Measurements from ENCODE around the gene INO80B. TPM values are rescaled to one million over a fixed set of nuclear protein-coding genes. Genes with fewer than 3 reads are reported as not detected.

INO80B gene
- total and polyA plus RNA-seq, 9 of the 15 experiments (the other 6 are each of a cell fraction or from before 2014, with no cell fraction given): 0.41 to 22.6 (median 9.0) TPM

- TF ChIP-seq, protein P1, sequence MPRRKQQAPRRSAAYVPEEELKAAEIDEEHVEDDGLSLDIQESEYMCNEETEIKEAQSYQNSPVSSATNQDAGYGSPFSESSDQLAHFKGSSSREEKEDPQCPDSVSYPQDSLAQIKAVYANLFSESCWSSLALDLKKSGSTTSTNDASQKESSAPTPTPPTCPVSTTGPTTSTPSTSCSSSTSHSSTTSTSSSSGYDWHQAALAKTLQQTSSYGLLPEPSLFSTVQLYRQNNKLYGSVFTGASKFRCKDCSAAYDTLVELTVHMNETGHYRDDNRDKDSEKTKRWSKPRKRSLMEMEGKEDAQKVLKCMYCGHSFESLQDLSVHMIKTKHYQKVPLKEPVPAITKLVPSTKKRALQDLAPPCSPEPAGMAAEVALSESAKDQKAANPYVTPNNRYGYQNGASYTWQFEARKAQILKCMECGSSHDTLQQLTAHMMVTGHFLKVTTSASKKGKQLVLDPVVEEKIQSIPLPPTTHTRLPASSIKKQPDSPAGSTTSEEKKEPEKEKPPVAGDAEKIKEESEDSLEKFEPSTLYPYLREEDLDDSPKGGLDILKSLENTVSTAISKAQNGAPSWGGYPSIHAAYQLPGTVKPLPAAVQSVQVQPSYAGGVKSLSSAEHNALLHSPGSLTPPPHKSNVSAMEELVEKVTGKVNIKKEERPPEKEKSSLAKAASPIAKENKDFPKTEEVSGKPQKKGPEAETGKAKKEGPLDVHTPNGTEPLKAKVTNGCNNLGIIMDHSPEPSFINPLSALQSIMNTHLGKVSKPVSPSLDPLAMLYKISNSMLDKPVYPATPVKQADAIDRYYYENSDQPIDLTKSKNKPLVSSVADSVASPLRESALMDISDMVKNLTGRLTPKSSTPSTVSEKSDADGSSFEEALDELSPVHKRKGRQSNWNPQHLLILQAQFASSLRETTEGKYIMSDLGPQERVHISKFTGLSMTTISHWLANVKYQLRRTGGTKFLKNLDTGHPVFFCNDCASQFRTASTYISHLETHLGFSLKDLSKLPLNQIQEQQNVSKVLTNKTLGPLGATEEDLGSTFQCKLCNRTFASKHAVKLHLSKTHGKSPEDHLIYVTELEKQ (CRISPR knock-in tag; IDR thresholded peaks at IDR 0.05): no peak
- no peak for TF ChIP-seq PYGO2 (tag; IDR thresholded peaks at IDR 0.05)
- no peak for TF ChIP-seq MITF (IDR thresholded peaks at IDR 0.05)
- no peak for TF ChIP-seq TARDBP (IDR thresholded peaks at IDR 0.05)
- TF ChIP-seq, protein P2, sequence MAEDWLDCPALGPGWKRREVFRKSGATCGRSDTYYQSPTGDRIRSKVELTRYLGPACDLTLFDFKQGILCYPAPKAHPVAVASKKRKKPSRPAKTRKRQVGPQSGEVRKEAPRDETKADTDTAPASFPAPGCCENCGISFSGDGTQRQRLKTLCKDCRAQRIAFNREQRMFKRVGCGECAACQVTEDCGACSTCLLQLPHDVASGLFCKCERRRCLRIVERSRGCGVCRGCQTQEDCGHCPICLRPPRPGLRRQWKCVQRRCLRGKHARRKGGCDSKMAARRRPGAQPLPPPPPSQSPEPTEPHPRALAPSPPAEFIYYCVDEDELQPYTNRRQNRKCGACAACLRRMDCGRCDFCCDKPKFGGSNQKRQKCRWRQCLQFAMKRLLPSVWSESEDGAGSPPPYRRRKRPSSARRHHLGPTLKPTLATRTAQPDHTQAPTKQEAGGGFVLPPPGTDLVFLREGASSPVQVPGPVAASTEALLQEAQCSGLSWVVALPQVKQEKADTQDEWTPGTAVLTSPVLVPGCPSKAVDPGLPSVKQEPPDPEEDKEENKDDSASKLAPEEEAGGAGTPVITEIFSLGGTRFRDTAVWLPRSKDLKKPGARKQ (CRISPR knock-in tag; IDR thresholded peaks at IDR 0.05): no peak
- TF ChIP-seq, protein P3, sequence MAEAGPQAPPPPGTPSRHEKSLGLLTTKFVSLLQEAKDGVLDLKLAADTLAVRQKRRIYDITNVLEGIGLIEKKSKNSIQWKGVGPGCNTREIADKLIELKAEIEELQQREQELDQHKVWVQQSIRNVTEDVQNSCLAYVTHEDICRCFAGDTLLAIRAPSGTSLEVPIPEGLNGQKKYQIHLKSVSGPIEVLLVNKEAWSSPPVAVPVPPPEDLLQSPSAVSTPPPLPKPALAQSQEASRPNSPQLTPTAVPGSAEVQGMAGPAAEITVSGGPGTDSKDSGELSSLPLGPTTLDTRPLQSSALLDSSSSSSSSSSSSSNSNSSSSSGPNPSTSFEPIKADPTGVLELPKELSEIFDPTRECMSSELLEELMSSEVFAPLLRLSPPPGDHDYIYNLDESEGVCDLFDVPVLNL (CRISPR knock-in tag; IDR thresholded peaks at IDR 0.05; ENCODE audit: low read depth): no peak
- TF ChIP-seq KLF13 (tag; IDR thresholded peaks at IDR 0.05; ENCODE audit: borderline replicate concordance, low read depth): no peak
Measured at GRCh38 chr2:74414881-74415761, 39.8 kb upstream of the INO80B start (continued).

Data from K562 (cell line).